Endothelial cell (in vitro differentiated cells): ENCODE data around the gene WNK2. TPM values are rescaled to one million over a fixed set of nuclear protein-coding genes. Genes with fewer than 3 reads are reported as not detected.
"Not testable (repeated sequence)": the region's sequence is repeated elsewhere in the genome, so short reads cannot be mapped to it uniquely, and the experiment has no call there.

Source experiments
- DNase-seq: peaks from one replicate; pipeline ENCODE4 v3.0.0; 2021; ENCODE audit warnings: low spot score
- H3K27ac Mint-ChIP-seq: one replicate; pipeline ENCODE4 v1.8.0; 2021; ENCODE audit warnings: mixed read lengths, inconsistent platforms; ENCODE audit not compliant: unreplicated experiment
- H3K27me3 Mint-ChIP-seq: one replicate; pipeline ENCODE4 v1.8.0; 2021; ENCODE audit warnings: mild to moderate bottlenecking, moderate library complexity, mixed read lengths, inconsistent platforms; ENCODE audit not compliant: unreplicated experiment
- H3K36me3 Mint-ChIP-seq: one replicate; pipeline ENCODE4 v1.8.0; 2021; ENCODE audit warnings: mild to moderate bottlenecking, low read depth, mixed read lengths, inconsistent platforms; ENCODE audit not compliant: unreplicated experiment
- H3K4me1 Mint-ChIP-seq: one replicate; pipeline ENCODE4 v1.8.0; 2021; ENCODE audit warnings: mild to moderate bottlenecking, mixed read lengths, inconsistent platforms; ENCODE audit not compliant: unreplicated experiment
- H3K4me3 Mint-ChIP-seq: one replicate; pipeline ENCODE4 v1.8.0; 2021; ENCODE audit warnings: mild to moderate bottlenecking, mixed read lengths, inconsistent platforms; ENCODE audit not compliant: unreplicated experiment
- H3K9me3 Mint-ChIP-seq: one replicate; pipeline ENCODE4 v1.8.0; 2021; ENCODE audit warnings: mixed read lengths, inconsistent platforms; ENCODE audit not compliant: unreplicated experiment
- CTCF ChIP-seq: fragments of 200-600 bp; sonication (generic); IDR thresholded peaks from one replicate; pipeline ENCODE4 v1.5.0; 2021; ENCODE audit warnings: antibody characterized with exemption; ENCODE audit not compliant: unreplicated experiment
- total RNA-seq: library from RNA; stranded (reverse); fragmentation: NEBNext Ultra II Directional; extraction: Animal tissue kit (Norgen Biotek cat#: 25700); gene quantifications from one replicate; pipeline ENCODE4 v1.2.1, GENCODE V29; 2021; ENCODE audit not compliant: unreplicated experiment

Gene WNK2
- total RNA-seq, 1 donor from 2014 or later = 0.82 TPM

GRCh38 chr9:93346231-93347112 lies 162.5 kb downstream of the WNK2 start:
- H3K9me3 Mint-ChIP-seq = no peaks in the 10 kb centered on the region
- peaks cover 9% of the 10 kb centered on the region for H3K27me3 Mint-ChIP-seq
- H3K27ac Mint-ChIP-seq = no peak overlapping the region
- TF ChIP-seq CTCF = no peak
- H3K36me3 Mint-ChIP-seq = peaks cover 4% of the 10 kb centered on the region
- DNase-seq = peak; percentile 38
- peaks cover 4% of the 10 kb centered on the region for H3K4me1 Mint-ChIP-seq
- H3K4me3 Mint-ChIP-seq = peak overlapping the region; percentile 88

- not testable (repeated sequence) for H3K27me3 Mint-ChIP-seq, H3K27ac Mint-ChIP-seq, H3K36me3 Mint-ChIP-seq, DNase-seq, H3K4me1 Mint-ChIP-seq, H3K4me3 Mint-ChIP-seq, H3K9me3 Mint-ChIP-seq
Observed at GRCh38 chr9:93347371-93347975, 163.5 kb downstream of the WNK2 start.

- not testable (repeated sequence) for DNase-seq, H3K27me3 Mint-ChIP-seq, H3K9me3 Mint-ChIP-seq, H3K4me1 Mint-ChIP-seq, H3K27ac Mint-ChIP-seq, H3K4me3 Mint-ChIP-seq, H3K36me3 Mint-ChIP-seq
Observed at GRCh38 chr9:93353413-93354310, 169.7 kb downstream of the WNK2 start.

GRCh38 chr9:93354451-93354850 lies 170.5 kb downstream of the WNK2 start:
- no peaks in the 10 kb centered on the region for H3K27me3 Mint-ChIP-seq
- no peak overlapping the region for H3K27ac Mint-ChIP-seq
- H3K4me1 Mint-ChIP-seq = no peaks in the 10 kb centered on the region
- no peak overlapping the region for H3K4me3 Mint-ChIP-seq
- H3K9me3 Mint-ChIP-seq = no peaks in the 10 kb centered on the region
- H3K36me3 Mint-ChIP-seq = no peaks in the 10 kb centered on the region
- no peak for DNase-seq
- no peak for TF ChIP-seq CTCF

GRCh38 chr9:93355827-93356226 lies 171.9 kb downstream of the WNK2 start:
- H3K4me1 Mint-ChIP-seq = no peaks in the 10 kb centered on the region
- no peak for TF ChIP-seq CTCF
- no peak overlapping the region for H3K27ac Mint-ChIP-seq
- peaks cover 3% of the 10 kb centered on the region for H3K36me3 Mint-ChIP-seq
- no peak overlapping the region for H3K4me3 Mint-ChIP-seq
- H3K9me3 Mint-ChIP-seq = no peaks in the 10 kb centered on the region
- DNase-seq = no peak
- no peaks in the 10 kb centered on the region for H3K27me3 Mint-ChIP-seq
